Caco-2 (cell line): Measurements from ENCODE around the gene BMP8A. TPM values are rescaled to one million over a fixed set of nuclear protein-coding genes. Genes with fewer than 3 reads are reported as not detected.
"Not testable (repeated sequence)": the region's sequence is repeated elsewhere in the genome, so short reads cannot be mapped to it uniquely, and the experiment has no call there.

Experiments used
- BruUV-seq: library from RNA; stranded (reverse); fragments of 400-500 nt; replicated peaks from 2 replicates; lab custom pipeline; 2021; lab: Mats Ljungman, UMichigan
- CTCF ChIA-PET: fragments of 300-600 bp; sonication (Branson Sonifier 250); formaldehyde crosslinking; loops from one replicate; lab custom pipeline; 2022; ENCODE audit warnings: antibody characterized with exemption; lab: Charles Lee
- POLR2A ChIA-PET: fragments of 300-600 bp; sonication (Branson Sonifier 250); formaldehyde crosslinking; loops from one replicate; lab custom pipeline; 2022; ENCODE audit warnings: antibody characterized with exemption; lab: Charles Lee
- DNase-seq, 2 experiments: peaks; one replicate each; pipeline versions ENCODE4 v3.0.0 to v3.0.0-alpha.2; 2020 to 2022
- H3K27me3 ChIP-seq: replicated peaks from 2 replicates; pipeline ENCODE4 v1.6.0; 2011; ENCODE audit warnings: low read length; ENCODE audit not compliant: control insufficient read depth, insufficient read depth
- H3K36me3 ChIP-seq: 2 replicates; pipeline ENCODE4 v1.5.1; 2011; ENCODE audit warnings: low read length; ENCODE audit not compliant: control insufficient read depth, insufficient read depth
- H3K4me1 ChIP-seq: fragments of 250-450 bp; sonication (Bioruptor Pico); 2 replicates; pipeline ENCODE4 v1.5.1; 2020; ENCODE audit warnings: mild to moderate bottlenecking
- H3K4me3 ChIP-seq: 2 replicates; pipeline ENCODE4 v1.5.1; 2011; ENCODE audit warnings: low read depth, mild to moderate bottlenecking, control low read depth, low read length
- H3K9me3 ChIP-seq: fragments of 250-450 bp; sonication (Bioruptor Pico); 2 replicates; pipeline ENCODE4 v1.5.1; 2020; ENCODE audit warnings: mild to moderate bottlenecking, moderate library complexity
- H3K27ac Mint-ChIP-seq: one replicate; pipeline ENCODE4 v1.8.0; 2022; ENCODE audit warnings: mixed read lengths; ENCODE audit not compliant: unreplicated experiment
- H3K27me3 Mint-ChIP-seq: one replicate; pipeline ENCODE4 v1.8.0; 2022; ENCODE audit warnings: mixed read lengths; ENCODE audit not compliant: insufficient read depth, unreplicated experiment
- H3K36me3 Mint-ChIP-seq: one replicate; pipeline ENCODE4 v1.8.0; 2022; ENCODE audit warnings: mild to moderate bottlenecking, mixed read lengths; ENCODE audit not compliant: insufficient read depth, unreplicated experiment
- H3K4me1 Mint-ChIP-seq: one replicate; pipeline ENCODE4 v1.8.0; 2022; ENCODE audit warnings: low read depth, mixed read lengths; ENCODE audit not compliant: unreplicated experiment
- H3K4me3 Mint-ChIP-seq: one replicate; pipeline ENCODE4 v1.8.0; 2022; ENCODE audit warnings: mild to moderate bottlenecking, moderate library complexity, mixed read lengths; ENCODE audit not compliant: unreplicated experiment
- H3K9me3 Mint-ChIP-seq: one replicate; pipeline ENCODE4 v1.8.0; 2022; ENCODE audit warnings: mixed read lengths; ENCODE audit not compliant: unreplicated experiment
- intact Hi-C: fragments of 100-400 bp; cut with micrococcal nuclease; formaldehyde crosslinking; loops from one replicate; pipeline ENCODE4 v1.10.0; 2022; ENCODE audit not compliant: unreplicated experiment
- total RNA-seq: library from RNA; stranded (reverse); gene quantifications from 2 replicates; pipeline ENCODE4 v1.2.3, GENCODE V29; 2022
- TF ChIP-seq, protein P1 (sequence below), 2 experiments: fragments of 200-600 bp in 1 of 2; IDR thresholded peaks; 1 replicate in 1 of 2; 2 replicates in 1 of 2; pipeline versions ENCODE4 v1.5.1 to v1.8.0; 2011 to 2022; ENCODE audit warnings: antibody characterized with exemption in 1 of 2, control low read depth in 1 of 2, inconsistent platforms in 1 of 2, low read depth in 1 of 2, low read length in 1 of 2, mild to moderate bottlenecking in 1 of 2, moderate library complexity in 1 of 2; ENCODE audit not compliant: insufficient read depth in 1 of 2, severe bottlenecking in 1 of 2, unreplicated experiment in 1 of 2

BMP8A gene
- total RNA-seq, 1 experiment from 2014 or later, result 3.2 TPM

GRCh38 chr1:39458991-39459390 lies 32.4 kb upstream of the BMP8A start:
- POLR2A ChIA-PET, result no interaction called here

DNA sequence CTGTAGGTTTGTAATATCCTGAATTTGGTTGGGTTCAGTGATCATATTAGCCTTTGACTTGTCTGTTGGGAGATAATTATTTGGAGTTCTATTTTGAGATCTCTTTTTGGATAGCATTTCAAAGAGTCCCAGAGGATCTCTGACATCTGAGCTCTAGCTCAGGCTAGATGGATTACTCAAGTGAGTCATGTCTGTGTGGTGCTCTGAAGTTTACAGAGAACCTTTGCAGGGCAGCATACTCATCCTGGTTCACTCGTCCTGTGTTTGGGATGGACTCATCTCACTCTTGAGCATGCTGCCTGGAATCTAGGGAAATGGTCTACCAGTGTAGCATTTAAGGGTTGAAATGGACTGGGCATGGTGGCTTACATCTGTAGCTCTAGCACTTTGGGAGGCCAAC lies 29.4 kb upstream of the BMP8A start:
- ChIA-PET CTCF (interaction anchor here (0.7 to 1.0 kb wide), 2 partner anchors 77 to 196 kb away, joined by 3 read pairs; no protein-coding TSS in a partner anchor), POLR2A (no interaction called here)
- H3K9me3 ChIP-seq, result no peaks in the 10 kb centered on the region
- no peak overlapping the region for H3K27ac Mint-ChIP-seq
- H3K4me1 Mint-ChIP-seq, result no peaks in the 10 kb centered on the region
- H3K36me3 ChIP-seq, result no peaks in the 10 kb centered on the region
- no peaks in the 10 kb centered on the region for H3K27me3 Mint-ChIP-seq
- H3K4me3 Mint-ChIP-seq, result no peak overlapping the region
- intact Hi-C loops, result no loop called here
- H3K27me3 ChIP-seq, result no peaks in the 10 kb centered on the region
- no peaks in the 10 kb centered on the region for H3K9me3 Mint-ChIP-seq
- H3K36me3 Mint-ChIP-seq, result peaks cover 70% of the 10 kb centered on the region
- H3K4me3 ChIP-seq, result no peak overlapping the region
- no peak for DNase-seq
- H3K4me1 ChIP-seq, result no peaks in the 10 kb centered on the region
- TF ChIP-seq, protein P1, sequence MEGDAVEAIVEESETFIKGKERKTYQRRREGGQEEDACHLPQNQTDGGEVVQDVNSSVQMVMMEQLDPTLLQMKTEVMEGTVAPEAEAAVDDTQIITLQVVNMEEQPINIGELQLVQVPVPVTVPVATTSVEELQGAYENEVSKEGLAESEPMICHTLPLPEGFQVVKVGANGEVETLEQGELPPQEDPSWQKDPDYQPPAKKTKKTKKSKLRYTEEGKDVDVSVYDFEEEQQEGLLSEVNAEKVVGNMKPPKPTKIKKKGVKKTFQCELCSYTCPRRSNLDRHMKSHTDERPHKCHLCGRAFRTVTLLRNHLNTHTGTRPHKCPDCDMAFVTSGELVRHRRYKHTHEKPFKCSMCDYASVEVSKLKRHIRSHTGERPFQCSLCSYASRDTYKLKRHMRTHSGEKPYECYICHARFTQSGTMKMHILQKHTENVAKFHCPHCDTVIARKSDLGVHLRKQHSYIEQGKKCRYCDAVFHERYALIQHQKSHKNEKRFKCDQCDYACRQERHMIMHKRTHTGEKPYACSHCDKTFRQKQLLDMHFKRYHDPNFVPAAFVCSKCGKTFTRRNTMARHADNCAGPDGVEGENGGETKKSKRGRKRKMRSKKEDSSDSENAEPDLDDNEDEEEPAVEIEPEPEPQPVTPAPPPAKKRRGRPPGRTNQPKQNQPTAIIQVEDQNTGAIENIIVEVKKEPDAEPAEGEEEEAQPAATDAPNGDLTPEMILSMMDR (IDR thresholded peaks at IDR 0.05; ENCODE audit: insufficient read depth in 1 of 2, low read depth in 1 of 2, low read length in 1 of 2, severe bottlenecking in 1 of 2, unreplicated experiment in 1 of 2), result no peak
- no TSS peak for BruUV-seq

More at GRCh38 chr1:39458991-39459390, 32.4 kb upstream of the BMP8A start:
- Histone ChIP-seq H3K4me3 (no peak overlapping the region), H3K4me1 (no peaks in the 10 kb centered on the region), H3K27me3 (no peaks in the 10 kb centered on the region), H3K9me3 (no peaks in the 10 kb centered on the region), H3K36me3 (no peaks in the 10 kb centered on the region)
- no peaks in the 10 kb centered on the region for H3K4me1 Mint-ChIP-seq
- H3K36me3 Mint-ChIP-seq, result peaks cover 89% of the 10 kb centered on the region
- TF ChIP-seq, protein P1 (IDR thresholded peaks at IDR 0.05; ENCODE audit: insufficient read depth in 1 of 2, low read depth in 1 of 2, low read length in 1 of 2, severe bottlenecking in 1 of 2, unreplicated experiment in 1 of 2), result no peak
- H3K27me3 Mint-ChIP-seq, result no peaks in the 10 kb centered on the region
- BruUV-seq, result no TSS peak
- H3K4me3 Mint-ChIP-seq, result no peak overlapping the region
- intact Hi-C loops, result no loop called here
- H3K9me3 Mint-ChIP-seq, result no peaks in the 10 kb centered on the region
- DNase-seq, result no peak
- H3K27ac Mint-ChIP-seq, result no peak overlapping the region
- CTCF ChIA-PET, result no interaction called here

- intact Hi-C loops, result no loop called here
- no peaks in the 10 kb centered on the region for H3K9me3 ChIP-seq
- H3K9me3 Mint-ChIP-seq, result no peaks in the 10 kb centered on the region
- no peaks in the 10 kb centered on the region for H3K36me3 ChIP-seq
- H3K27me3 ChIP-seq, result no peaks in the 10 kb centered on the region
- H3K36me3 Mint-ChIP-seq, result peaks cover 49% of the 10 kb centered on the region
- no peak overlapping the region for H3K27ac Mint-ChIP-seq
- CTCF ChIA-PET, result no interaction called here
- H3K4me3 ChIP-seq, result no peak overlapping the region
- no peaks in the 10 kb centered on the region for H3K27me3 Mint-ChIP-seq
- POLR2A ChIA-PET, result no interaction called here
- no peak overlapping the region for H3K4me3 Mint-ChIP-seq
- no peak for DNase-seq
- no TSS peak for BruUV-seq
- H3K4me1 ChIP-seq, result no peaks in the 10 kb centered on the region
- TF ChIP-seq, protein P1 (IDR thresholded peaks at IDR 0.05; ENCODE audit: insufficient read depth in 1 of 2, low read depth in 1 of 2, low read length in 1 of 2, severe bottlenecking in 1 of 2, unreplicated experiment in 1 of 2), result no peak
- no peaks in the 10 kb centered on the region for H3K4me1 Mint-ChIP-seq
Observed at GRCh38 chr1:39466413-39467107, 24.9 kb upstream of the BMP8A start.

DNA sequence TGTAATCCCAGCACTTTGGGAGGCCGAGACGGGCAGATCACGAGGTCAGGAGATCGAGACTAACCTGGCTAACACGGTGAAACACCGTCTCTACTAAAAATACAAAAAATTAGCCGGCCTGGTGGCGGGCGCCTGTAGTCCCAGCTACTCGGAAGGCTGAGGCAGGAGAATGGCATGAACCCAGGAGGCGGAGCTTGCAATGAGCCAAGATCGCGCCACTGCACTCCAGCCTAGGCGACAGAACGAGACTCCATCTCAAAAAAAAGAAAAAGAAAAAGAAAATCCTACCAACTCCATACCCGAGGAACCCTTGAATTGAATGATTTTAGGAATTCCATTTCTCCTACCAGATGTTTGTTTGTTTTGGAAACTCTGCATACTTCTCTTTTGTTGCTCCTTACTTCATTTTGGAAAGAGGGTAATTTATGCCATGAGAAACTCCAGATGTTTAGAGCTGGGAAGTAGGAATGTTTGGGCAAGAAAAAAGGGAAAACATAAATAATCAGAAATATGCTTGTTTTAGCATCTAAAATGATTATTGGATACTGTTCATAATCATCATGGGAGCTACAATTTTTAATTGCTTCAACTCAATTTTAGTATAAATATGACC lies 24.2 kb upstream of the BMP8A start:
- not testable (repeated sequence) for H3K27ac Mint-ChIP-seq

More for the DNA sequence above, 24.2 kb upstream of the BMP8A start:
- H3K27me3 ChIP-seq, POLR2A ChIA-PET, H3K4me1 Mint-ChIP-seq, BruUV-seq, H3K27me3 Mint-ChIP-seq, H3K4me3 Mint-ChIP-seq, H3K4me3 ChIP-seq, H3K9me3 ChIP-seq, H3K9me3 Mint-ChIP-seq, H3K36me3 ChIP-seq, DNase-seq, CTCF ChIA-PET, intact Hi-C loops, H3K4me1 ChIP-seq: not testable (repeated sequence)
- H3K36me3 Mint-ChIP-seq, result peaks cover 42% of the 10 kb centered on the region
